Keratinocyte (primary cell): ENCODE data around the gene ELAVL1. TPM values are rescaled to one million over a fixed set of nuclear protein-coding genes. Genes with fewer than 3 reads are reported as not detected.

Source experiments
- DNase-seq: peaks from one replicate; pipeline ENCODE4 v3.0.0-alpha.2; 2011; ENCODE audit warnings: low read depth, missing footprints, low spot score
- FAIRE-seq: peaks from 2 replicates; lab custom pipeline; 2011; peaks lifted over from hg19 to GRCh38; lab: Jason Lieb, UNC
- H2AFZ ChIP-seq: 2 replicates; pipeline ENCODE4 v1.6.0; 2012; ENCODE audit warnings: low read length, control low read depth, inconsistent platforms; ENCODE audit not compliant: control insufficient read depth
- H3K27ac ChIP-seq: 2 replicates; pipeline ENCODE4 v1.5.1; 2011; ENCODE audit warnings: low read length; ENCODE audit not compliant: control insufficient read depth, insufficient read depth
- H3K27me3 ChIP-seq: 3 replicates; pipeline ENCODE4 v1.6.0; 2011; ENCODE audit warnings: low read length; ENCODE audit not compliant: control insufficient read depth, insufficient read depth; ENCODE audit errors: extremely low read depth
- H3K36me3 ChIP-seq, 2 experiments: 2 replicates in 1 of 2; 3 replicates in 1 of 2; pipeline ENCODE4 v1.5.1; 2011; ENCODE audit warnings: low read length in 2 of 2, mild to moderate bottlenecking in 1 of 2; ENCODE audit not compliant: control insufficient read depth in 2 of 2, insufficient read depth in 2 of 2; ENCODE audit errors: extremely low read depth in 1 of 2
- H3K4me1 ChIP-seq: 3 replicates; pipeline ENCODE4 v1.5.1; 2011; ENCODE audit warnings: low read length; ENCODE audit not compliant: control insufficient read depth, insufficient read depth; ENCODE audit errors: extremely low read depth
- H3K4me2 ChIP-seq: 3 replicates; pipeline ENCODE4 v1.6.0; 2011; ENCODE audit warnings: low read depth, low read length; ENCODE audit not compliant: control insufficient read depth, insufficient read depth; ENCODE audit errors: extremely low read depth
- H3K4me3 ChIP-seq, 3 experiments: fragments of 200-600 bp in 1 of 3; sonication (generic) in 1 of 3; 2 replicates in 2 of 3; 3 replicates in 1 of 3; pipeline ENCODE4 v1.5.1; 2011 to 2016; ENCODE audit warnings: low read length in 3 of 3, mild to moderate bottlenecking in 3 of 3, control low read depth in 2 of 3, inconsistent platforms in 1 of 3, low read depth in 1 of 3, mixed read lengths in 1 of 3, mixed run types in 1 of 3, moderate library complexity in 1 of 3; ENCODE audit not compliant: control insufficient read depth in 2 of 3, insufficient read depth in 2 of 3; ENCODE audit errors: extremely low read depth in 1 of 3
- H3K79me2 ChIP-seq: 2 replicates; pipeline ENCODE4 v1.6.0; 2012; ENCODE audit warnings: low read length; ENCODE audit not compliant: control insufficient read depth, insufficient read depth
- H3K9ac ChIP-seq: 3 replicates; pipeline ENCODE4 v1.6.0; 2011; ENCODE audit warnings: low read length; ENCODE audit not compliant: control insufficient read depth, insufficient read depth; ENCODE audit errors: extremely low read depth
- H3K9me1 ChIP-seq: 3 replicates; pipeline ENCODE4 v1.6.0; 2011; ENCODE audit warnings: low read length; ENCODE audit not compliant: control insufficient read depth, insufficient read depth; ENCODE audit errors: extremely low read depth
- H3K9me3 ChIP-seq: 2 replicates; pipeline ENCODE4 v1.5.1; 2012; ENCODE audit warnings: low read depth, low read length; ENCODE audit not compliant: control insufficient read depth
- H4K20me1 ChIP-seq: 3 replicates; pipeline ENCODE4 v1.6.0; 2011; ENCODE audit warnings: low read length; ENCODE audit not compliant: control insufficient read depth, insufficient read depth; ENCODE audit errors: extremely low read depth
- CTCF ChIP-seq, 3 experiments: IDR thresholded peaks in 1 of 3; conservative IDR thresholded peaks in 1 of 3; optimal IDR thresholded peaks in 1 of 3; 2 replicates in 2 of 3; 3 replicates in 1 of 3; pipeline versions ENCODE3 to v1.5.1; 2011; ENCODE audit warnings: low read length in 3 of 3, mild to moderate bottlenecking in 3 of 3, moderate library complexity in 2 of 3, control low read depth in 1 of 3, inconsistent platforms in 1 of 3; ENCODE audit not compliant: insufficient read depth in 2 of 3; ENCODE audit errors: extremely low read depth in 1 of 3
- EZH2 ChIP-seq: IDR thresholded peaks from one replicate; pipeline ENCODE4 v1.6.1; 2012; ENCODE audit warnings: inconsistent platforms, mild to moderate bottlenecking, low read length, moderate library complexity
- dilution Hi-C: fragments of 300-500 bp; cut with MboI; formaldehyde crosslinking; loops from one replicate; pipeline ENCODE4 v1.7.0; 2020; ENCODE audit warnings: low sequenced_read_pairs; ENCODE audit not compliant: extremely low pct_ligation_motif_present
- polyA plus RNA-seq, 5 experiments: library from polyadenylated mRNA; depleted of rRNA in 3 of 5; stranded (reverse) in 3 of 5; stranded (forward) in 1 of 5; unstranded in 1 of 5; fragments of >200 nt; gene quantifications; 1 replicate in 1 of 5; 2 replicates in 3 of 5; 3 replicates in 1 of 5; pipeline versions ENCODE4 v1.2.1 to v1.2.3, GENCODE V29; 2011 to 2012; ENCODE audit warnings: missing spikeins in 2 of 5, low read depth in 1 of 5, low replicate concordance in 1 of 5

Gene ELAVL1
- polyA plus RNA-seq, 1 donor (not counting 4 experiments of a cell fraction or from before 2014, with no cell fraction given): 46.9 TPM

- TF ChIP-seq EZH2 (no peak), CTCF (optimal IDR thresholded peaks at IDR 0.05 in 1 of 3, IDR thresholded peaks at IDR 0.05 in 1 of 3, conservative IDR thresholded peaks at IDR 0.05 in 1 of 3; ENCODE audit: extremely low read depth in 1 of 3, insufficient read depth in 2 of 3, low read length in 3 of 3) (no peak)
- dilution Hi-C loops: no loop called here
Observed at GRCh38 chr19:8044018-8044417, 38.6 kb upstream of the ELAVL1 start.

GRCh38 chr19:8042900-8043299 lies 37.5 kb upstream of the ELAVL1 start:
- dilution Hi-C loops: no loop called here
- FAIRE-seq (no peak), DNase-seq (no peak)
- Histone ChIP-seq H3K4me2 (no peak overlapping the region), H3K4me1 (no peaks in the 10 kb centered on the region), H4K20me1 (no peaks in the 10 kb centered on the region), H3K9ac (no peak overlapping the region), H3K4me3 (no peak overlapping the region), H3K9me3 (no peaks in the 10 kb centered on the region), H3K36me3 (no peaks in the 10 kb centered on the region), H3K9me1 (no peaks in the 10 kb centered on the region), H3K27ac (no peak overlapping the region), H2AFZ (no peak overlapping the region), H3K79me2 (no peaks in the 10 kb centered on the region), H3K27me3 (no peaks in the 10 kb centered on the region)
- no peak for TF ChIP-seq CTCF (optimal IDR thresholded peaks at IDR 0.05 in 1 of 3, IDR thresholded peaks at IDR 0.05 in 1 of 3, conservative IDR thresholded peaks at IDR 0.05 in 1 of 3; ENCODE audit: extremely low read depth in 1 of 3, insufficient read depth in 2 of 3, low read length in 3 of 3)
- no peak for TF ChIP-seq EZH2

More at GRCh38 chr19:8044018-8044417, 38.6 kb upstream of the ELAVL1 start:
- Histone ChIP-seq H3K9ac (no peak overlapping the region), H3K4me2 (no peak overlapping the region), H3K79me2 (no peaks in the 10 kb centered on the region), H2AFZ (no peak overlapping the region), H3K9me3 (no peaks in the 10 kb centered on the region), H3K4me3 (no peak overlapping the region), H3K4me1 (no peaks in the 10 kb centered on the region), H3K9me1 (no peaks in the 10 kb centered on the region), H3K27me3 (peaks cover 2% of the 10 kb centered on the region), H4K20me1 (no peaks in the 10 kb centered on the region), H3K36me3 (no peaks in the 10 kb centered on the region), H3K27ac (no peak overlapping the region)
- FAIRE-seq (no peak), DNase-seq (no peak)
